Measurements from ENCODE around the gene VIPR2.

The VIPR2 gene

DNA sequence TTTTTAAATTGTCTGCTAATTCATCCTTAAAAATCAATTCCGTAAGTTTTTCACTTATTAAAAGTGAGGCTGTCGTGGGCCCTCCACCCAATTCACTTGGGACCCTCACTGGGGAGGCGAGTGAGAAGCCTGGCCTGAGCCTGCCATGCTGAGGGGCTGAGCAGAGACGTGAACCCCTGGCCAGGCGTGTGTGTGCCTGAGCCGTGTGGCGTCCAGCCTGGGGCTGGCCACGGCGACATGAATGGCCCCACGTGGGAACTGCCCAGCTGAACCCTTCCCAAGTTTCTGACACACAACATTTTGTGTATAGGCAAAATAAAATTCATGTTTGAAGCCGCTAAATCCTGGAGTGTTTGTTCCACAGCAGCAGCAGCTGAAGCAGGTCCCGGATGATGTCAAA, 13.0 kb upstream of the VIPR2 start:
- CTCF ChIA-PET, result no interaction called here
- 100% methylated on average over 12 of the region's 12 CpGs for WGBS (ENCODE audit: insufficient coverage)
- no peaks in the 10 kb centered on the region for H3K36me3 ChIP-seq (ENCODE audit: control insufficient read depth in 4 of 4, insufficient read depth in 4 of 4, low read length in 3 of 4)
- no peaks in the 10 kb centered on the region for H3K9me3 ChIP-seq (ENCODE audit: control extremely low read depth in 1 of 5, control insufficient read depth in 4 of 5, insufficient read depth in 2 of 5, low read depth in 1 of 5, low read length in 4 of 5)
- POLR2A ChIA-PET, result no interaction called here
- no peak overlapping the region for H3K27ac ChIP-seq (ENCODE audit: insufficient read depth in 1 of 2, low read depth in 1 of 2, low read length in 2 of 2, poor library complexity in 1 of 2, severe bottlenecking in 2 of 2)
- no peaks in the 10 kb centered on the region for H3K4me1 ChIP-seq (ENCODE audit: control extremely low read depth in 1 of 4, control insufficient read depth in 4 of 4, insufficient read depth in 4 of 4, low read length in 3 of 4)
- H3K27me3 ChIP-seq (replicated peaks in 2 of 5; ENCODE audit: control insufficient read depth in 4 of 5, insufficient read depth in 5 of 5, low read length in 4 of 5), result peaks cover 0 to 4% (median 3%) of the 10 kb centered on the region in 5 experiments
- no peak overlapping the region for H3K4me3 ChIP-seq (ENCODE audit: control insufficient read depth in 1 of 7, extremely low read depth in 1 of 7, insufficient read depth in 4 of 7, low read depth in 2 of 7, low read length in 6 of 7)
- DNase-seq, result no peak

DNA sequence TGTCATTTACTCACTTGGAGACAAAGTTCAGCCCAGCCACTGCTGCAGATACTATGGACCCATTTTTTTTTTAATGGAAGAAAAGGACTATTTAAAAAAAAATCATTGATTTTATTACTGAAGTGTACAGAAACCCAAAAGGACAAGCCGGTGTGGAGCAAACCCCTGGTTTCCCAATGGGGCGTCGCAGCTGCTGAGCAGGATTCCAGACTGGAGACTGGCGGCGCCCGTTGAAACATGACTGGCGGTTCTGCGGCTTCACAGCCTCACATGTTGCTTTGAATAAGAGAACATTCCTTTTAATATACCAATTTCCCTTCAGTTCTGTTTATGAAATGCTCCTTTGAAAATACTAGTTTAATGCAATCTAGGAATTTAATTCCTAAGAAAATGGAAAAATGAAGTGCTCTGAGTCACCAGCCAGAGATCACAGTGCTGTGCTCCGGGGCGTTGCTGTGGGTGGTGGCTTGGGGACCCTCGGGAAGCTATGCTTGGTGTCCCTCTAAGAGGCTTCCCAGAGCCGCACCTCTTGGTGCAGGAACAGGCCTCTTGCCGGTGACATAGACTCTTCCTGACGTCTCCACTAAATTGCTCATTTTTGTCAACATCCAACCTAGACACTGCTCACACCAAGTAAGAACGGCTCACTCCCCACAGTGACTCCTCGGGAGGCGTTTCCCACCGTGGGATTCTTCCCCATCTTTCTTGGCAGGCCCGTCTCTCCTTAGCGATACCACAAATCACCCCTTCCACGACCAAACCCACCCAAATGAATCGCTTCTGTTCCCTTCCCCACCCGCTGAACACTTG, 12.0 kb upstream of the VIPR2 start:
- POLR2A ChIA-PET, result no interaction called here
- Histone ChIP-seq H3K9me3 (ENCODE audit: control extremely low read depth in 1 of 5, control insufficient read depth in 4 of 5, insufficient read depth in 2 of 5, low read depth in 1 of 5, low read length in 4 of 5) (no peaks in the 10 kb centered on the region), H3K27me3 (replicated peaks in 2 of 5; ENCODE audit: control insufficient read depth in 4 of 5, insufficient read depth in 5 of 5, low read length in 4 of 5) (peaks cover 0 to 4% (median 3%) of the 10 kb centered on the region in 5 experiments), H3K4me3 (ENCODE audit: control insufficient read depth in 1 of 7, extremely low read depth in 1 of 7, insufficient read depth in 4 of 7, low read depth in 2 of 7, low read length in 6 of 7) (no peak overlapping the region), H3K27ac (ENCODE audit: insufficient read depth in 1 of 2, low read depth in 1 of 2, low read length in 2 of 2, poor library complexity in 1 of 2, severe bottlenecking in 2 of 2) (no peak overlapping the region), H3K36me3 (ENCODE audit: control insufficient read depth in 4 of 4, insufficient read depth in 4 of 4, low read length in 3 of 4) (no peaks in the 10 kb centered on the region), H3K4me1 (ENCODE audit: control extremely low read depth in 1 of 4, control insufficient read depth in 4 of 4, insufficient read depth in 4 of 4, low read length in 3 of 4) (no peaks in the 10 kb centered on the region)
- DNase-seq, result no peak
- WGBS (ENCODE audit: insufficient coverage), result 93% methylated on average over 15 of the region's 23 CpGs
- CTCF ChIA-PET, result interaction anchor here (1.0 kb wide), 1 partner anchor 21 kb away, joined by 3 read pairs; no protein-coding TSS in a partner anchor

DNA sequence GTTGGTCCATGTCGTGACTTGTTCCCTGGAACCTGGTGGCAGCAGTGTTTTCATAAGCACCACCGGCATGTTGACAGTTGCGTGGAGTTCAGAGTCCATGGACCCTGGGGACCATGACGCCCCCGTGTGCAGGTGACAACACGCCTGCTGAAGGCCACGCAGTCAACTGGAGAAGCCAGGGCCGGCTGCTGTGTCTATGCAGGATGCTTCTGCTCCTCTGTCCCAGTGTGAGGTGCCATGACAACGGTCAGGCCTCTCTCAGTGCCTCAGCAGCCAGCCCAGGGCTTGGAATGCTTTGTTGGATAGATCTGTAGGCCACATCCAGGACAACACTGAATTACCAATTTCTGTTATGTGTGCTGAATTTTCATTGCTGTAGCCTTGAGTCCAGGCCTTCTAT, 10.7 kb upstream of the VIPR2 start:
- H3K36me3 ChIP-seq (ENCODE audit: control insufficient read depth in 4 of 4, insufficient read depth in 4 of 4, low read length in 3 of 4), result no peaks in the 10 kb centered on the region
- no peak for DNase-seq
- peaks cover 0 to 12% (median 3%) of the 10 kb centered on the region in 5 experiments for H3K27me3 ChIP-seq (replicated peaks in 2 of 5; ENCODE audit: control insufficient read depth in 4 of 5, insufficient read depth in 5 of 5, low read length in 4 of 5)
- WGBS (ENCODE audit: insufficient coverage), result 86% methylated on average over 9 of the region's 9 CpGs
- H3K4me1 ChIP-seq (ENCODE audit: control extremely low read depth in 1 of 4, control insufficient read depth in 4 of 4, insufficient read depth in 4 of 4, low read length in 3 of 4), result no peaks in the 10 kb centered on the region
- POLR2A ChIA-PET, result no interaction called here
- CTCF ChIA-PET, result interaction anchor here (1.0 kb wide), 1 partner anchor 20 kb away, joined by 3 read pairs; no protein-coding TSS in a partner anchor
- no peak overlapping the region for H3K4me3 ChIP-seq (ENCODE audit: control insufficient read depth in 1 of 7, extremely low read depth in 1 of 7, insufficient read depth in 4 of 7, low read depth in 2 of 7, low read length in 6 of 7)
- H3K9me3 ChIP-seq (ENCODE audit: control extremely low read depth in 1 of 5, control insufficient read depth in 4 of 5, insufficient read depth in 2 of 5, low read depth in 1 of 5, low read length in 4 of 5), result no peaks in the 10 kb centered on the region
- H3K27ac ChIP-seq (ENCODE audit: insufficient read depth in 1 of 2, low read depth in 1 of 2, low read length in 2 of 2, poor library complexity in 1 of 2, severe bottlenecking in 2 of 2), result no peak overlapping the region

DNA sequence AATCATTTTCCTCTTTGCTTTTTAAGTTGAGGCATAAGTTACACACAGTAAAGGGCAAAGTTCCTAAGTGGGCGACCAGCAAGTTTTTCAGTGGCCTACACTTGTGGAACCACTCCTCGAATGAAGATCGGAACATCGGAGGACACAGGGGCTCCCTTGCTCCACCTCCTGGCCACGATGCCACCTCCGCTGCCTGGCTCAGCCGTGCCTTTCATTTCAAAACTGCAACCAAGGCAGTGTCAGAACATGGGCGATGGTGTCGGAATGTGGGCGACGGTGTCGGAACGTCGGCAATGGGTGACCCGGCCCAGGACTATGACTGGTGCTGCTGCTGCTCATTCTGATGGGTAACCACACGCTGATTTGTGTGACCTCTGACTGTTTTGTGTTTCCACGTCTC, 9.6 kb upstream of the VIPR2 start:
- no peak overlapping the region for H3K27ac ChIP-seq (ENCODE audit: insufficient read depth in 1 of 2, low read depth in 1 of 2, low read length in 2 of 2, poor library complexity in 1 of 2, severe bottlenecking in 2 of 2)
- H3K27me3 ChIP-seq (replicated peaks in 2 of 5; ENCODE audit: control insufficient read depth in 4 of 5, insufficient read depth in 5 of 5, low read length in 4 of 5), result peaks cover 0 to 20% (median 0%) of the 10 kb centered on the region in 5 experiments
- ChIA-PET CTCF (no interaction called here), POLR2A (no interaction called here)
- DNase-seq, result peak in 1 of 3 donors; percentile 16
- no peaks in the 10 kb centered on the region for H3K9me3 ChIP-seq (ENCODE audit: control extremely low read depth in 1 of 5, control insufficient read depth in 4 of 5, insufficient read depth in 2 of 5, low read depth in 1 of 5, low read length in 4 of 5)
- no peak overlapping the region for H3K4me3 ChIP-seq (ENCODE audit: control insufficient read depth in 1 of 7, extremely low read depth in 1 of 7, insufficient read depth in 4 of 7, low read depth in 2 of 7, low read length in 6 of 7)
- WGBS (ENCODE audit: insufficient coverage), result 89% methylated on average over 17 of the region's 17 CpGs
- H3K4me1 ChIP-seq (ENCODE audit: control extremely low read depth in 1 of 4, control insufficient read depth in 4 of 4, insufficient read depth in 4 of 4, low read length in 3 of 4), result no peaks in the 10 kb centered on the region
- no peaks in the 10 kb centered on the region for H3K36me3 ChIP-seq (ENCODE audit: control insufficient read depth in 4 of 4, insufficient read depth in 4 of 4, low read length in 3 of 4)

DNA sequence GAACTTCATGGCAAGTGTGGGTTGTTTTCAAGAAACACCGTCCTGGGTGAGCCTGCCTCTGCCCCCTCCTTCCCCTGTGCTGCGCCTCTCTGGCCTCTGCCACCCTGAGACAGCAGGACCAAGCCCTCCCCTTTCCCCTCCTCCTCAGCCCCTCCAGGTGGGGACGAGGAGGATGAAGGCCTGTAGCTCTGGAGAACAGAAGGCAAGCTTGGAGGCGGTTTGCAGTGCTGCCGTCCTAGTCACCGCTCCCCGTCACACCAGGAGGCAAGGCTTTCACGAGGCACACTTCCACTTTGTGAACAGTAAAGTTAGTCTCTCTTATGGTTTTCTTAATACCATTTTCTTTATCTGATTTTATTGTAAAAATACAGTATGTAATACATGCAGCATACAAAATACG, 8.8 kb upstream of the VIPR2 start:
- no peak overlapping the region for H3K27ac ChIP-seq (ENCODE audit: insufficient read depth in 1 of 2, low read depth in 1 of 2, low read length in 2 of 2, poor library complexity in 1 of 2, severe bottlenecking in 2 of 2)
- peaks cover 0 to 24% (median 0%) of the 10 kb centered on the region in 5 experiments for H3K27me3 ChIP-seq (replicated peaks in 2 of 5; ENCODE audit: control insufficient read depth in 4 of 5, insufficient read depth in 5 of 5, low read length in 4 of 5)
- 91% methylated on average over 6 of the region's 9 CpGs for WGBS (ENCODE audit: insufficient coverage)
- CTCF ChIA-PET, result interaction anchor here (0.6 kb wide), 1 partner anchor 33 kb away, joined by 3 read pairs; no protein-coding TSS in a partner anchor
- no peak for DNase-seq
- POLR2A ChIA-PET, result no interaction called here
- no peaks in the 10 kb centered on the region for H3K9me3 ChIP-seq (ENCODE audit: control extremely low read depth in 1 of 5, control insufficient read depth in 4 of 5, insufficient read depth in 2 of 5, low read depth in 1 of 5, low read length in 4 of 5)
- no peaks in the 10 kb centered on the region for H3K4me1 ChIP-seq (ENCODE audit: control extremely low read depth in 1 of 4, control insufficient read depth in 4 of 4, insufficient read depth in 4 of 4, low read length in 3 of 4)
- no peak overlapping the region for H3K4me3 ChIP-seq (ENCODE audit: control insufficient read depth in 1 of 7, extremely low read depth in 1 of 7, insufficient read depth in 4 of 7, low read depth in 2 of 7, low read length in 6 of 7)
- H3K36me3 ChIP-seq (ENCODE audit: control insufficient read depth in 4 of 4, insufficient read depth in 4 of 4, low read length in 3 of 4), result no peaks in the 10 kb centered on the region

DNA sequence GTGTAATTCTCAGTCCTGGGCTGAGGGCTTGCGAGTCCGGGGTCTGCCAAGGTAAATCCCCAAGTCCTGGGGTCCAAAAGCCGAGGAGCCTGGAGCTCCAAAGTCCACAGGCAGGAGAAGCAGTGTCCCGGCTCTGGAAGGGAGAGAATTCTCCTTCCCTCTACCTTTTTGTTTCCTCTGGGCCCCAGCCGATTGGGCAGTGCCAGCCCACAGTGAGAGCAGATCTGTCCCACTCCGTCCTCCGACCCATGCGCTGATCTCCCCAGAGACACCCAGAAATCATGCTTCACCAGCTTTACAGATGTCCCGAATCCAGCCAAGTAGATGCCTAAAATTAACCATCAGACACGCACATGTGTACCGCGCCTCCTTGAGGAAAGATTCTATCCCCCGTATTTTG, 8.1 kb upstream of the VIPR2 start:
- 97% methylated on average over 12 of the region's 13 CpGs for WGBS (ENCODE audit: insufficient coverage)
- no peaks in the 10 kb centered on the region for H3K36me3 ChIP-seq (ENCODE audit: control insufficient read depth in 4 of 4, insufficient read depth in 4 of 4, low read length in 3 of 4)
- H3K27ac ChIP-seq (ENCODE audit: insufficient read depth in 1 of 2, low read depth in 1 of 2, low read length in 2 of 2, poor library complexity in 1 of 2, severe bottlenecking in 2 of 2), result no peak overlapping the region

DNA sequence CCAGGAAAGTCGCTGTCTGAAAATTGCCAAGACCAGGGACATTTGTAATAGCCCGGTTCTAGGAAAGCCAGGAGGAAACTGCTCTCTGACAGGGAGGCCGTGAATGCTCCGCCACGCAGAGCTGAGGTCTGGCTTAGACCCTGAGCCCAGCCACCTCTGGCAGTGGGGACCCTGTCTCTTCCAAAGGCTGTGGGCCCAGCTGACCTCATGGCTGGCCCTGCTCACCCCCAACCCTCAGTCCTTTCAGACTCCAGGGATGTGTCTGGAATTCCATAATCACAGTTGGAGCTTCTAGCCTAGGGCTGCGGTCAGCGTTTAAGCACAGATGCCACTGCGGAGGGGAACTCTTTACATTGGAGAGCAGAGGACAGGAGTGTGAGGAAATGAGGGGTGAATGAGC, 6.6 kb upstream of the VIPR2 start:
- CTCF ChIA-PET, result no interaction called here
- WGBS (ENCODE audit: insufficient coverage), result 79% methylated on average over 8 of the region's 8 CpGs
- POLR2A ChIA-PET, result no interaction called here

More for the DNA sequence above, 8.1 kb upstream of the VIPR2 start:
- no peak overlapping the region for H3K4me3 ChIP-seq (ENCODE audit: control insufficient read depth in 1 of 7, extremely low read depth in 1 of 7, insufficient read depth in 4 of 7, low read depth in 2 of 7, low read length in 6 of 7)
- CTCF ChIA-PET, result no interaction called here
- no peaks in the 10 kb centered on the region for H3K4me1 ChIP-seq (ENCODE audit: control extremely low read depth in 1 of 4, control insufficient read depth in 4 of 4, insufficient read depth in 4 of 4, low read length in 3 of 4)
- no peaks in the 10 kb centered on the region for H3K9me3 ChIP-seq (ENCODE audit: control extremely low read depth in 1 of 5, control insufficient read depth in 4 of 5, insufficient read depth in 2 of 5, low read depth in 1 of 5, low read length in 4 of 5)
- no peak for DNase-seq
- POLR2A ChIA-PET, result no interaction called here
- peaks cover 0 to 23% (median 0%) of the 10 kb centered on the region in 5 experiments for H3K27me3 ChIP-seq (replicated peaks in 2 of 5; ENCODE audit: control insufficient read depth in 4 of 5, insufficient read depth in 5 of 5, low read length in 4 of 5)

More for the DNA sequence above, 6.6 kb upstream of the VIPR2 start:
- DNase-seq, result no peak
- Histone ChIP-seq H3K4me3 (ENCODE audit: control insufficient read depth in 1 of 7, extremely low read depth in 1 of 7, insufficient read depth in 4 of 7, low read depth in 2 of 7, low read length in 6 of 7) (no peak overlapping the region), H3K36me3 (ENCODE audit: control insufficient read depth in 4 of 4, insufficient read depth in 4 of 4, low read length in 3 of 4) (no peaks in the 10 kb centered on the region), H3K27me3 (replicated peaks in 2 of 5; ENCODE audit: control insufficient read depth in 4 of 5, insufficient read depth in 5 of 5, low read length in 4 of 5) (peaks cover 0 to 22% (median 2%) of the 10 kb centered on the region in 5 experiments), H3K27ac (ENCODE audit: insufficient read depth in 1 of 2, low read depth in 1 of 2, low read length in 2 of 2, poor library complexity in 1 of 2, severe bottlenecking in 2 of 2) (no peak overlapping the region), H3K9me3 (ENCODE audit: control extremely low read depth in 1 of 5, control insufficient read depth in 4 of 5, insufficient read depth in 2 of 5, low read depth in 1 of 5, low read length in 4 of 5) (no peaks in the 10 kb centered on the region), H3K4me1 (ENCODE audit: control extremely low read depth in 1 of 4, control insufficient read depth in 4 of 4, insufficient read depth in 4 of 4, low read length in 3 of 4) (no peaks in the 10 kb centered on the region)
